HepG2 (cell line): ENCODE data around the gene CIITA. TPM values are rescaled to one million over a fixed set of nuclear protein-coding genes. Genes with fewer than 3 reads are reported as not detected.

Source experiments
- ARID4A ChIP-seq: sonication (generic); formaldehyde crosslinking; IDR thresholded peaks from 2 replicates; pipeline ENCODE4 v1.5.0; 2020; ENCODE audit warnings: mild to moderate bottlenecking, missing genetic modification reagents, borderline replicate concordance
- ATF1 ChIP-seq: IDR thresholded peaks from 2 replicates; pipeline ENCODE4 v1.6.1; 2016; ENCODE audit warnings: mild to moderate bottlenecking, control low read depth
- IRX3 ChIP-seq: sonication (generic); formaldehyde crosslinking; IDR thresholded peaks from 2 replicates; pipeline ENCODE4 v1.8.1; 2023; ENCODE audit warnings: mild to moderate bottlenecking, low read depth, missing genetic modification reagents, borderline replicate concordance
- ISX ChIP-seq: sonication (generic); formaldehyde crosslinking; conservative IDR thresholded peaks from 2 replicates; pipeline ENCODE4 v1.5.0; 2020; ENCODE audit warnings: missing genetic modification reagents
- KMT2B ChIP-seq: IDR thresholded peaks from 2 replicates; pipeline ENCODE4 v1.6.1; 2016; ENCODE audit warnings: missing genetic modification reagents, missing compliant biosample characterization
- MEIS2 ChIP-seq: sonication (generic); formaldehyde crosslinking; IDR thresholded peaks from 2 replicates; pipeline ENCODE4 v1.9.0; 2021; ENCODE audit warnings: mild to moderate bottlenecking, missing genetic modification reagents
- MXD4 ChIP-seq: IDR thresholded peaks from 2 replicates; pipeline ENCODE4 v1.6.1; 2016; ENCODE audit warnings: mild to moderate bottlenecking, missing biosample characterization, missing genetic modification reagents
- MXI1 ChIP-seq: IDR thresholded peaks from 3 replicates; pipeline ENCODE4 v1.6.1; 2012; ENCODE audit warnings: low read depth, low read length, inconsistent platforms, borderline replicate concordance
- PAF1 ChIP-seq: IDR thresholded peaks from 2 replicates; pipeline ENCODE4 v1.6.1; 2016; ENCODE audit warnings: missing genetic modification reagents, missing compliant biosample characterization
- SAFB2 ChIP-seq: sonication (generic); formaldehyde crosslinking; IDR thresholded peaks from 2 replicates; pipeline ENCODE4 v1.5.1; 2020; ENCODE audit warnings: missing genetic modification reagents, low read depth, mild to moderate bottlenecking, borderline replicate concordance
- SMARCC2 ChIP-seq: fragments of 450-650 bp; IDR thresholded peaks from 2 replicates; pipeline ENCODE4 v1.6.1; 2017; ENCODE audit warnings: antibody characterized with exemption, mild to moderate bottlenecking
- SMC3 ChIP-seq: IDR thresholded peaks from 2 replicates; pipeline ENCODE4 v1.6.1; 2011; ENCODE audit warnings: low read length, improper control_type of control experiment
- SOX13 ChIP-seq, 3 experiments: fragments of 450-650 bp in 1 of 3; sonication (generic) in 1 of 3; formaldehyde crosslinking in 1 of 3; IDR thresholded peaks in 2 of 3; conservative IDR thresholded peaks in 1 of 3; 2 replicates each; pipeline versions ENCODE4 v1.5.0 to v1.6.1; 2016 to 2020; ENCODE audit warnings: antibody characterized with exemption in 1 of 3, mild to moderate bottlenecking in 1 of 3, missing compliant biosample characterization in 1 of 3, missing genetic modification reagents in 1 of 3, moderate library complexity in 1 of 3
- TCF7 ChIP-seq: sonication (generic); IDR thresholded peaks from 2 replicates; pipeline ENCODE4 v1.6.1; 2016; ENCODE audit warnings: antibody characterized with exemption, low read depth
- ZMYM4 ChIP-seq: sonication (generic); formaldehyde crosslinking; IDR thresholded peaks from 2 replicates; pipeline ENCODE4 v1.8.1; 2023; ENCODE audit warnings: mild to moderate bottlenecking, missing genetic modification reagents
- ZNF792 ChIP-seq: IDR thresholded peaks from 2 replicates; pipeline ENCODE4 v1.6.1; 2016
- polyA plus RNA-seq, 8 experiments: library from polyadenylated mRNA; depleted of rRNA in 3 of 8; stranded (reverse) in 7 of 8; unstranded in 1 of 8; fragments of >200 nt; fragmentation: Illumina TruSeq in 4 of 8; extraction: Trizol in 4 of 8; gene quantifications; 2 replicates each; pipeline versions ENCODE4 v1.2.1 to v1.2.3, GENCODE V29; 2011 to 2016; ENCODE audit warnings: low read depth in 4 of 8, missing spikeins in 1 of 8, mixed read lengths in 1 of 8; ENCODE audit not compliant: insufficient read depth in 1 of 8
- total RNA-seq, 5 experiments: library from RNA; depleted of rRNA; stranded (reverse); fragments of >200 nt; fragmentation: Illumina TruSeq; extraction: Trizol; gene quantifications; 2 replicates each; pipeline ENCODE4 v1.2.3, GENCODE V29; 2016; ENCODE audit warnings: low read depth in 1 of 5
- TF ChIP-seq, protein P1 (sequence below): sonication (generic); formaldehyde crosslinking; IDR thresholded peaks from 2 replicates; pipeline ENCODE4 v1.8.0; 2022; ENCODE audit warnings: missing genetic modification reagents, mild to moderate bottlenecking, moderate library complexity, borderline replicate concordance
- TF ChIP-seq, protein P2 (sequence below): IDR thresholded peaks from 2 replicates; pipeline ENCODE4 v1.6.1; 2016; ENCODE audit warnings: low read depth, control low read depth

CIITA gene
- total and polyA plus RNA-seq, 2 of the 13 experiments (the other 11 are each of a cell fraction or from before 2014, with no cell fraction given), result 0.08 to 0.09 TPM

DNA sequence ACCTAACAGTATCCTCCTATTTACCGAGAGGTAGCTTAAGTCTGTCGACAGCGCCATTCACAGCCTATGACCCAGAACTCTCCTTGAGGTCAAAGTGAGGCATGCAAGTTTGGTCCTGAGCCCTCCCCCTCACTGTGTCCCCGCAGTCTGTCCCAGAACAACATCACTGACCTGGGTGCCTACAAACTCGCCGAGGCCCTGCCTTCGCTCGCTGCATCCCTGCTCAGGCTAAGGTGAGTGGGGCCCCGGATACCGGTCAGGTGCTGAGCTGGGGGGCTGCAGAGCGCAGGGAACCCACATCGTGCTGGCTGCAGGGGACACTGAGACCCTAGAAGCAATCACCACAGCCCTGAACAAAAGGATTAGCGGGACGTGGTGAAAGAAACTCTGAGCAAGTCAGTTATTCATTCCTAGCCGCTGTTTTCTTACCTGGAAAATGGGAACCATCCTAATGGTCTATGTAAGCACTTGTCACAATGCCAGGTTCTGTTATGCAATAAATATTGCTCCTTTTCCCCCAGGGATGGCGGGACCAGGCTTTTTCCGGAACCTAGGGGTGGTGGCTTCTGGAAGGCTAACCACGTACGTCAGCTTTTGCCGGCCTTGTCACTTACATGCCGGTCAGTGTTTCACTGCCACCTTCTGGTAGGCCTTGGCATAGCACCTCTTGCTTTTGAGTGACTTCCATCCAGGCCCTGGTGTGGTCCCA, 41.4 kb downstream of the CIITA start (continued):
- TF ChIP-seq ISX (CRISPR knock-in tag), result no peak
- TF ChIP-seq SAFB2 (CRISPR knock-in tag), result no peak
- TF ChIP-seq MEIS2 (CRISPR knock-in tag), result peak; percentile 64; the same call in 1 of the 2 replicates
- TF ChIP-seq ZNF792 (CRISPR knock-in tag), result no peak
- TF ChIP-seq ZMYM4 (CRISPR knock-in tag), result peak; percentile 38; the same call in 1 of the 2 replicates
- TF ChIP-seq KMT2B (CRISPR knock-in tag), result no peak
- TF ChIP-seq MXI1, result peak; percentile 76; the same call in 1 of the 3 replicates
- no peak for TF ChIP-seq SOX13 (IDR thresholded peaks at IDR 0.05)
- peak in 1 of 2 experiments; percentile 58; a peak in 1 of 4 replicates for TF ChIP-seq SOX13 (CRISPR knock-in tag; conservative IDR thresholded peaks at IDR 0.05 in 1 of 2, IDR thresholded peaks at IDR 0.05 in 1 of 2)
- TF ChIP-seq ATF1 (CRISPR knock-in tag), result no peak
- peak; percentile 28; the same call in 1 of the 2 replicates for TF ChIP-seq ARID4A (CRISPR knock-in tag)
- TF ChIP-seq SMARCC2, result no peak
- peak; percentile 95 for TF ChIP-seq SMC3
- no peak for TF ChIP-seq TCF7
- TF ChIP-seq, protein P1, sequence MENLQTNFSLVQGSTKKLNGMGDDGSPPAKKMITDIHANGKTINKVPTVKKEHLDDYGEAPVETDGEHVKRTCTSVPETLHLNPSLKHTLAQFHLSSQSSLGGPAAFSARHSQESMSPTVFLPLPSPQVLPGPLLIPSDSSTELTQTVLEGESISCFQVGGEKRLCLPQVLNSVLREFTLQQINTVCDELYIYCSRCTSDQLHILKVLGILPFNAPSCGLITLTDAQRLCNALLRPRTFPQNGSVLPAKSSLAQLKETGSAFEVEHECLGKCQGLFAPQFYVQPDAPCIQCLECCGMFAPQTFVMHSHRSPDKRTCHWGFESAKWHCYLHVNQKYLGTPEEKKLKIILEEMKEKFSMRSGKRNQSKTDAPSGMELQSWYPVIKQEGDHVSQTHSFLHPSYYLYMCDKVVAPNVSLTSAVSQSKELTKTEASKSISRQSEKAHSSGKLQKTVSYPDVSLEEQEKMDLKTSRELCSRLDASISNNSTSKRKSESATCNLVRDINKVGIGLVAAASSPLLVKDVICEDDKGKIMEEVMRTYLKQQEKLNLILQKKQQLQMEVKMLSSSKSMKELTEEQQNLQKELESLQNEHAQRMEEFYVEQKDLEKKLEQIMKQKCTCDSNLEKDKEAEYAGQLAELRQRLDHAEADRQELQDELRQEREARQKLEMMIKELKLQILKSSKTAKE (CRISPR knock-in tag), result no peak
- peak; percentile 70; the same call in 1 of the 2 replicates for TF ChIP-seq MXD4 (CRISPR knock-in tag)
- TF ChIP-seq IRX3 (CRISPR knock-in tag), result no peak
- no peak for TF ChIP-seq PAF1 (CRISPR knock-in tag)
- TF ChIP-seq, protein P2, sequence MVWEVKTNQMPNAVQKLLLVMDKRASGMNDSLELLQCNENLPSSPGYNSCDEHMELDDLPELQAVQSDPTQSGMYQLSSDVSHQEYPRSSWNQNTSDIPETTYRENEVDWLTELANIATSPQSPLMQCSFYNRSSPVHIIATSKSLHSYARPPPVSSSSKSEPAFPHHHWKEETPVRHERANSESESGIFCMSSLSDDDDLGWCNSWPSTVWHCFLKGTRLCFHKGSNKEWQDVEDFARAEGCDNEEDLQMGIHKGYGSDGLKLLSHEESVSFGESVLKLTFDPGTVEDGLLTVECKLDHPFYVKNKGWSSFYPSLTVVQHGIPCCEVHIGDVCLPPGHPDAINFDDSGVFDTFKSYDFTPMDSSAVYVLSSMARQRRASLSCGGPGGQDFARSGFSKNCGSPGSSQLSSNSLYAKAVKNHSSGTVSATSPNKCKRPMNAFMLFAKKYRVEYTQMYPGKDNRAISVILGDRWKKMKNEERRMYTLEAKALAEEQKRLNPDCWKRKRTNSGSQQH (CRISPR knock-in tag), result peak; percentile 87; the same call in 1 of the 2 replicates
